ENCODE results near the gene ZNF485.

DNA sequence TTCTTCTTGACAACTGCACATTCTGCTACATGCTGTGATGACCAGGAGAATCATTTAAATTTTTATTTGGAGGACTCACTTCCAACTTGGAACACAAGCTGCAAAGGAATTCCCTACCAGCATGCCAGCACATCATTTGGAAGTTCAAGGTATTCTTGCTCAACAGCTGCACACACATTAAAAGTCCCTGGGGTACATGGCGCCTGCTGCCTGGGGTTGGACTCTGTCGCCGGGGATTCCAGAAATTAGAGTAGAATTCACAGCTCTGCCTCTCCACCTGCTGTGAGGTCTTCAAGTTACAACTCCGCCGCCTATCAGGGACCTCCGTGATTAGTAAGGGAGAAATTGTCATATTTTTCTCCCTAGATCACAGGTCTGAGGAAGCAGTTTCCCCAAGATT is 41.3 kb downstream of the ZNF485 start:
- TF ChIP-seq, protein P1, sequence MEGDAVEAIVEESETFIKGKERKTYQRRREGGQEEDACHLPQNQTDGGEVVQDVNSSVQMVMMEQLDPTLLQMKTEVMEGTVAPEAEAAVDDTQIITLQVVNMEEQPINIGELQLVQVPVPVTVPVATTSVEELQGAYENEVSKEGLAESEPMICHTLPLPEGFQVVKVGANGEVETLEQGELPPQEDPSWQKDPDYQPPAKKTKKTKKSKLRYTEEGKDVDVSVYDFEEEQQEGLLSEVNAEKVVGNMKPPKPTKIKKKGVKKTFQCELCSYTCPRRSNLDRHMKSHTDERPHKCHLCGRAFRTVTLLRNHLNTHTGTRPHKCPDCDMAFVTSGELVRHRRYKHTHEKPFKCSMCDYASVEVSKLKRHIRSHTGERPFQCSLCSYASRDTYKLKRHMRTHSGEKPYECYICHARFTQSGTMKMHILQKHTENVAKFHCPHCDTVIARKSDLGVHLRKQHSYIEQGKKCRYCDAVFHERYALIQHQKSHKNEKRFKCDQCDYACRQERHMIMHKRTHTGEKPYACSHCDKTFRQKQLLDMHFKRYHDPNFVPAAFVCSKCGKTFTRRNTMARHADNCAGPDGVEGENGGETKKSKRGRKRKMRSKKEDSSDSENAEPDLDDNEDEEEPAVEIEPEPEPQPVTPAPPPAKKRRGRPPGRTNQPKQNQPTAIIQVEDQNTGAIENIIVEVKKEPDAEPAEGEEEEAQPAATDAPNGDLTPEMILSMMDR (conservative IDR thresholded peaks at IDR 0.05; ENCODE audit: low read length) = no peak
- no peak for TF ChIP-seq EZH2phosphoT487 (IDR thresholded peaks at IDR 0.05; ENCODE audit: borderline replicate concordance)
